ENCODE results near the gene CLPX. TPM values are rescaled to one million over a fixed set of nuclear protein-coding genes. Genes with fewer than 3 reads are reported as not detected.

The CLPX gene
- total RNA-seq, 1 experiment from 2014 or later, result 19.3 TPM

- no peaks in the 10 kb centered on the region for H3K27me3 ChIP-seq (ENCODE audit: low read length)
- intact Hi-C loops (cut with micrococcal nuclease), result no loop called here
- H3K36me3 ChIP-seq (ENCODE audit: low read depth, low read length), result no peaks in the 10 kb centered on the region
- DNase-seq (no peak), ATAC-seq (no peak)
- H3K27ac ChIP-seq (ENCODE audit: low read length), result no peak overlapping the region
- BruUV-seq (replicated peaks), result no TSS peak
- no peaks in the 10 kb centered on the region for H3K9me2 ChIP-seq (replicated peaks; ENCODE audit: low read length)
- CTCF ChIA-PET, result no interaction called here
- no peak overlapping the region for H2AFZ ChIP-seq (ENCODE audit: low read length)
- POLR2A ChIA-PET (ENCODE audit: unreplicated experiment), result no interaction called here
- H3K9me3 ChIP-seq (ENCODE audit: low read length), result no peaks in the 10 kb centered on the region
- H3K9ac ChIP-seq (ENCODE audit: low read length), result no peak overlapping the region
- H3F3A ChIP-seq (ENCODE audit: low read length, unreplicated experiment), result no peaks in the 10 kb centered on the region
- no peak overlapping the region for H3K4me2 ChIP-seq (ENCODE audit: low read length)
- H3K4me3 ChIP-seq (ENCODE audit: low read length), result no peak overlapping the region
- no peaks in the 10 kb centered on the region for H3K4me1 ChIP-seq (ENCODE audit: insufficient read depth, low read length)
- TF ChIP-seq EZH2phosphoT487 (IDR thresholded peaks at IDR 0.05; ENCODE audit: borderline replicate concordance, low read length), result no peak
- no peak for TF ChIP-seq CTCF (conservative IDR thresholded peaks at IDR 0.05; ENCODE audit: low read depth, low read length)
- H4K20me1 ChIP-seq (ENCODE audit: low read length), result no peaks in the 10 kb centered on the region
- H3K79me2 ChIP-seq (ENCODE audit: low read length), result no peaks in the 10 kb centered on the region
These were observed 36.6 kb upstream of the CLPX start for GRCh38 chr15:65221697-65222096.

GRCh38 chr15:65219137-65219536, 34.0 kb upstream of the CLPX start:
- Histone ChIP-seq H2AFZ (ENCODE audit: low read length) (no peak overlapping the region), H3K9me3 (ENCODE audit: low read length) (no peaks in the 10 kb centered on the region), H4K20me1 (ENCODE audit: low read length) (no peaks in the 10 kb centered on the region), H3K9me2 (replicated peaks; ENCODE audit: low read length) (no peaks in the 10 kb centered on the region), H3K27me3 (ENCODE audit: low read length) (no peaks in the 10 kb centered on the region), H3K4me3 (ENCODE audit: low read length) (no peak overlapping the region), H3K79me2 (ENCODE audit: low read length) (no peaks in the 10 kb centered on the region), H3F3A (ENCODE audit: low read length, unreplicated experiment) (no peaks in the 10 kb centered on the region), H3K27ac (ENCODE audit: low read length) (no peak overlapping the region), H3K36me3 (ENCODE audit: low read depth, low read length) (no peaks in the 10 kb centered on the region), H3K9ac (ENCODE audit: low read length) (no peak overlapping the region), H3K4me1 (ENCODE audit: insufficient read depth, low read length) (no peaks in the 10 kb centered on the region), H3K4me2 (ENCODE audit: low read length) (no peak overlapping the region)
- no TSS peak for BruUV-seq (replicated peaks)
- ChIA-PET CTCF (no interaction called here), POLR2A (ENCODE audit: unreplicated experiment) (no interaction called here)
- intact Hi-C loops (cut with micrococcal nuclease), result no loop called here
- TF ChIP-seq EZH2 (IDR thresholded peaks at IDR 0.05; ENCODE audit: low read length, unreplicated experiment) (no peak), EZH2phosphoT487 (IDR thresholded peaks at IDR 0.05; ENCODE audit: borderline replicate concordance, low read length) (no peak), CTCF (conservative IDR thresholded peaks at IDR 0.05; ENCODE audit: low read depth, low read length) (no peak)
- DNase-seq (no peak), ATAC-seq (no peak)

GRCh38 chr15:65217526-65218482, 32.7 kb upstream of the CLPX start:
- Histone ChIP-seq H3K36me3 (ENCODE audit: low read depth, low read length) (no peaks in the 10 kb centered on the region), H3K4me3 (ENCODE audit: low read length) (no peak overlapping the region), H3K27me3 (ENCODE audit: low read length) (no peaks in the 10 kb centered on the region), H3F3A (ENCODE audit: low read length, unreplicated experiment) (no peaks in the 10 kb centered on the region), H2AFZ (ENCODE audit: low read length) (no peak overlapping the region), H3K4me1 (ENCODE audit: insufficient read depth, low read length) (no peaks in the 10 kb centered on the region), H3K9me2 (replicated peaks; ENCODE audit: low read length) (no peaks in the 10 kb centered on the region), H3K4me2 (ENCODE audit: low read length) (no peak overlapping the region), H3K9me3 (ENCODE audit: low read length) (no peaks in the 10 kb centered on the region), H3K27ac (ENCODE audit: low read length) (no peak overlapping the region), H3K9ac (ENCODE audit: low read length) (no peak overlapping the region), H4K20me1 (ENCODE audit: low read length) (no peaks in the 10 kb centered on the region), H3K79me2 (ENCODE audit: low read length) (no peaks in the 10 kb centered on the region)
- ATAC-seq, result no peak
- ChIA-PET POLR2A (ENCODE audit: unreplicated experiment) (no interaction called here), CTCF (interaction anchor here (0.5 kb wide), 1 partner anchor 30 kb away, joined by 10 read pairs; no protein-coding TSS in a partner anchor)
- DNase-seq, result no peak
- BruUV-seq (replicated peaks), result no TSS peak
- TF ChIP-seq CTCF (conservative IDR thresholded peaks at IDR 0.05; ENCODE audit: low read depth, low read length) (no peak), EZH2 (IDR thresholded peaks at IDR 0.05; ENCODE audit: low read length, unreplicated experiment) (no peak), EZH2phosphoT487 (IDR thresholded peaks at IDR 0.05; ENCODE audit: borderline replicate concordance, low read length) (no peak)
- intact Hi-C loops (cut with micrococcal nuclease), result no loop called here

Measured in PC-3 (cell line).